ENCODE data around the gene TRIM47. TPM values are rescaled to one million over a fixed set of nuclear protein-coding genes. Genes with fewer than 3 reads are reported as not detected.

TRIM47 gene
- total and polyA plus RNA-seq, 2 of the 13 experiments (the other 11 are each of a cell fraction or from before 2014, with no cell fraction given), result 33.5 to 82.0 TPM

GRCh38 chr17:75876190-75876937 lies 2.0 kb downstream of the TRIM47 start (continued):
- TF ChIP-seq KIAA2018 (CRISPR knock-in tag; IDR thresholded peaks at IDR 0.05; ENCODE audit: borderline replicate concordance), result no peak
- peak; percentile 79 for TF ChIP-seq THAP9 (CRISPR knock-in tag; IDR thresholded peaks at IDR 0.05; ENCODE audit: borderline replicate concordance)
- TF ChIP-seq ZNF580 (CRISPR knock-in tag; IDR thresholded peaks at IDR 0.05; ENCODE audit: borderline replicate concordance, low read depth), result peak; percentile 82; the same call in 1 of the 2 replicates
- no peak for TF ChIP-seq AKNA (CRISPR knock-in tag; IDR thresholded peaks at IDR 0.05; ENCODE audit: borderline replicate concordance)
- peak; percentile 87 for TF ChIP-seq HDAC1 (CRISPR knock-in tag; IDR thresholded peaks at IDR 0.05)
- TF ChIP-seq TRIM22 (IDR thresholded peaks at IDR 0.05), result no peak
- no peak; the same call in 1 of the 2 replicates for TF ChIP-seq MEIS2 (CRISPR knock-in tag; IDR thresholded peaks at IDR 0.05)
- TF ChIP-seq ZNF597 (CRISPR knock-in tag; IDR thresholded peaks at IDR 0.05), result no peak

Data from HepG2 (cell line).